Epithelial cell of prostate (primary cell): ENCODE measurements around the gene HNF1B.

Source experiments
- DNase-seq: peaks from one replicate; pipeline ENCODE4 v3.0.0-alpha.2; 2011; ENCODE audit warnings: low read depth, low spot score
- H3K27ac ChIP-seq: fragments of 450-650 bp; 2 replicates; pipeline ENCODE4 v1.5.1; 2017; ENCODE audit warnings: mild to moderate bottlenecking

The HNF1B gene

GRCh38 chr17:37741341-37742115 is 3.3 kb downstream of the HNF1B start:
- no peak for DNase-seq
- peak overlapping the region; percentile 70 for H3K27ac ChIP-seq

GRCh38 chr17:37740915-37741314 is 3.9 kb downstream of the HNF1B start:
- no peak for DNase-seq
- H3K27ac ChIP-seq, result no peak overlapping the region

- H3K27ac ChIP-seq, result peak overlapping the region; percentile 19
- no peak for DNase-seq
Observed at GRCh38 chr17:37737971-37738370, 6.9 kb downstream of the HNF1B start.

GRCh38 chr17:37737081-37737480 is 7.8 kb downstream of the HNF1B start:
- DNase-seq, result no peak

GRCh38 chr17:37736428-37736827 is 8.4 kb downstream of the HNF1B start:
- DNase-seq, result no peak
- H3K27ac ChIP-seq, result no peak overlapping the region

More at GRCh38 chr17:37737081-37737480, 7.8 kb downstream of the HNF1B start:
- H3K27ac ChIP-seq, result no peak overlapping the region

- no peak for DNase-seq
- no peak overlapping the region for H3K27ac ChIP-seq
Observed at GRCh38 chr17:37735165-37735564, 9.7 kb downstream of the HNF1B start.

GRCh38 chr17:37732316-37732715 is 12.5 kb downstream of the HNF1B start:
- no peak for DNase-seq

GRCh38 chr17:37731056-37731455 is 13.8 kb downstream of the HNF1B start:
- no peak for DNase-seq
- H3K27ac ChIP-seq, result no peak overlapping the region

More at GRCh38 chr17:37732316-37732715, 12.5 kb downstream of the HNF1B start:
- H3K27ac ChIP-seq, result no peak overlapping the region

- no peak overlapping the region for H3K27ac ChIP-seq
- no peak for DNase-seq
Observed at GRCh38 chr17:37729905-37730304, 15.0 kb downstream of the HNF1B start.

- no peak for DNase-seq
- H3K27ac ChIP-seq, result no peak overlapping the region
Observed at GRCh38 chr17:37726891-37727675, 17.8 kb downstream of the HNF1B start.

GRCh38 chr17:37726248-37726647 is 18.6 kb downstream of the HNF1B start:
- DNase-seq, result no peak
- no peak overlapping the region for H3K27ac ChIP-seq

- no peak overlapping the region for H3K27ac ChIP-seq
- DNase-seq, result no peak
Observed at GRCh38 chr17:37725601-37726146, 19.2 kb downstream of the HNF1B start.

- H3K27ac ChIP-seq, result no peak overlapping the region
- no peak for DNase-seq
Observed at GRCh38 chr17:37725021-37725595, 19.8 kb downstream of the HNF1B start.

GRCh38 chr17:37720989-37721388 is 23.9 kb downstream of the HNF1B start:
- H3K27ac ChIP-seq, result no peak overlapping the region
- no peak for DNase-seq

GRCh38 chr17:37719866-37720265 is 25.0 kb downstream of the HNF1B start:
- DNase-seq, result no peak
- no peak overlapping the region for H3K27ac ChIP-seq

- DNase-seq, result no peak
Observed at GRCh38 chr17:37718324-37719048, 26.4 kb downstream of the HNF1B start.

GRCh38 chr17:37717627-37718323 is 27.1 kb downstream of the HNF1B start:
- DNase-seq, result no peak
- H3K27ac ChIP-seq, result peak overlapping the region; percentile 63

More at GRCh38 chr17:37718324-37719048, 26.4 kb downstream of the HNF1B start:
- peak overlapping the region; percentile 63 for H3K27ac ChIP-seq

GRCh38 chr17:37714897-37715296 is 30.0 kb downstream of the HNF1B start:
- no peak for DNase-seq

GRCh38 chr17:37713624-37714023 is 31.2 kb downstream of the HNF1B start:
- H3K27ac ChIP-seq, result no peak overlapping the region
- no peak for DNase-seq

More at GRCh38 chr17:37714897-37715296, 30.0 kb downstream of the HNF1B start:
- H3K27ac ChIP-seq, result no peak overlapping the region
